ENCODE measurements around the gene NRP1. TPM values are rescaled to one million over a fixed set of nuclear protein-coding genes. Genes with fewer than 3 reads are reported as not detected.

Gene NRP1
- total RNA-seq, 1 experiment from 2014 or later = 31.7 TPM

DNA sequence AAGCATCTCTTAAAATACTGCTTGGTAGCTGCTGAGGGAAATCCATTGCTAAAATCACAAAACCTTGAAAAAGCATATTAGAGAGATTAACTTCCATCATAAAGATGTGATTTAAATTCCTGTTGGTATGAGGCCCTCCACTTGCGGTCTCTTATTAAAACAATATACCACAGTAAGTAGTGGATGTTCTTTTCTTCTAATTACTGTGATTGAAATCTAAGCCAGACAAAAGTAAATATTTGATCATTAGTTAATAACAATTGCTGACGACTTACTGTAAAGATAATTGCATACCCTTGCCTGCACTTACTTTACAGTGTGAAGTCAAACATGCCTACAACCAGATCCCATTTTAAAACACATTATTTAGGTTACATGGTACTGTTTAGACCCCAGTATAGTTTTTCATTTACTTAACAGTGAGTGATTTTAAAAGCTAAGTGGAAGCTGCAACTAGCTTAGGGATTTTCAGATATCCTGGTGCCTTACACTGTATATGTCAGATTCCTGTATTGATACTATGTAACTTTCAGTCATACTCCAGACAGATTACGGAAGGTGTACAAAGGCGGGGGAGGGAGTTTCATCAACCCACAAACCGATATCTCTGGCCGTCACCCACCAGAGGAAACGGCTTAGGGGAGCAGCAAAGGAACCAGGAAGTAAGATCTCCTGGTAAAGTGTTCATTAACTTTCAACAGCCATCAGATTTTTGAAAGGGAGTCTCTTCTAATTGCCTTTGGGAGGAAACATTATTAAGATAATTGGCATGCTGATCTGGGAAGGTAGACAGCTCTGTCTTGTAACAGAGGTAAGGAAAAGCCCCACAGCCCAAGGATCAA is 986 bp downstream of the NRP1 start:
- Histone ChIP-seq H3K27ac (ENCODE audit: low read depth, low read length, poor library complexity, severe bottlenecking) (peak overlapping the region; percentile 47), H3K4me3 (ENCODE audit: low read depth, low read length, poor library complexity, severe bottlenecking) (peak overlapping the region; percentile 64), H3K9me3 (ENCODE audit: low read depth, low read length, poor library complexity, severe bottlenecking) (no peaks in the 10 kb centered on the region), H3K4me1 (ENCODE audit: insufficient read depth, low read length, poor library complexity, severe bottlenecking) (peaks cover 36% of the 10 kb centered on the region), H3K36me3 (ENCODE audit: insufficient read depth, low read length, poor library complexity, severe bottlenecking) (no peaks in the 10 kb centered on the region), H3K27me3 (replicated peaks; ENCODE audit: insufficient read depth, low read depth, low read length, poor library complexity) (no peaks in the 10 kb centered on the region)
- intact Hi-C loops (cut with micrococcal nuclease; ENCODE audit: unreplicated experiment) = loop anchor here (10.0 kb wide), 3 partner anchors 421 to 1061 kb away; no protein-coding TSS in a partner anchor
- ChIA-PET CTCF (interaction anchor here (0.5 to 2.5 kb wide), 2 partner anchors 61 to 140 kb away, joined by 3 to 10 read pairs; no protein-coding TSS in a partner anchor), POLR2A (ENCODE audit: low non-redundant PET) (no interaction called here)
- TF ChIP-seq, protein P1, sequence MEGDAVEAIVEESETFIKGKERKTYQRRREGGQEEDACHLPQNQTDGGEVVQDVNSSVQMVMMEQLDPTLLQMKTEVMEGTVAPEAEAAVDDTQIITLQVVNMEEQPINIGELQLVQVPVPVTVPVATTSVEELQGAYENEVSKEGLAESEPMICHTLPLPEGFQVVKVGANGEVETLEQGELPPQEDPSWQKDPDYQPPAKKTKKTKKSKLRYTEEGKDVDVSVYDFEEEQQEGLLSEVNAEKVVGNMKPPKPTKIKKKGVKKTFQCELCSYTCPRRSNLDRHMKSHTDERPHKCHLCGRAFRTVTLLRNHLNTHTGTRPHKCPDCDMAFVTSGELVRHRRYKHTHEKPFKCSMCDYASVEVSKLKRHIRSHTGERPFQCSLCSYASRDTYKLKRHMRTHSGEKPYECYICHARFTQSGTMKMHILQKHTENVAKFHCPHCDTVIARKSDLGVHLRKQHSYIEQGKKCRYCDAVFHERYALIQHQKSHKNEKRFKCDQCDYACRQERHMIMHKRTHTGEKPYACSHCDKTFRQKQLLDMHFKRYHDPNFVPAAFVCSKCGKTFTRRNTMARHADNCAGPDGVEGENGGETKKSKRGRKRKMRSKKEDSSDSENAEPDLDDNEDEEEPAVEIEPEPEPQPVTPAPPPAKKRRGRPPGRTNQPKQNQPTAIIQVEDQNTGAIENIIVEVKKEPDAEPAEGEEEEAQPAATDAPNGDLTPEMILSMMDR (conservative IDR thresholded peaks at IDR 0.05; ENCODE audit: low read depth, low read length) = no peak
- no peak for TF ChIP-seq EZH2 (IDR thresholded peaks at IDR 0.05; ENCODE audit: borderline replicate concordance, low read depth, low read length, poor library complexity, severe bottlenecking)
- no TSS peak for BruUV-seq (replicated peaks)
- DNase-seq (ENCODE audit: low spot score) = no peak

DNA sequence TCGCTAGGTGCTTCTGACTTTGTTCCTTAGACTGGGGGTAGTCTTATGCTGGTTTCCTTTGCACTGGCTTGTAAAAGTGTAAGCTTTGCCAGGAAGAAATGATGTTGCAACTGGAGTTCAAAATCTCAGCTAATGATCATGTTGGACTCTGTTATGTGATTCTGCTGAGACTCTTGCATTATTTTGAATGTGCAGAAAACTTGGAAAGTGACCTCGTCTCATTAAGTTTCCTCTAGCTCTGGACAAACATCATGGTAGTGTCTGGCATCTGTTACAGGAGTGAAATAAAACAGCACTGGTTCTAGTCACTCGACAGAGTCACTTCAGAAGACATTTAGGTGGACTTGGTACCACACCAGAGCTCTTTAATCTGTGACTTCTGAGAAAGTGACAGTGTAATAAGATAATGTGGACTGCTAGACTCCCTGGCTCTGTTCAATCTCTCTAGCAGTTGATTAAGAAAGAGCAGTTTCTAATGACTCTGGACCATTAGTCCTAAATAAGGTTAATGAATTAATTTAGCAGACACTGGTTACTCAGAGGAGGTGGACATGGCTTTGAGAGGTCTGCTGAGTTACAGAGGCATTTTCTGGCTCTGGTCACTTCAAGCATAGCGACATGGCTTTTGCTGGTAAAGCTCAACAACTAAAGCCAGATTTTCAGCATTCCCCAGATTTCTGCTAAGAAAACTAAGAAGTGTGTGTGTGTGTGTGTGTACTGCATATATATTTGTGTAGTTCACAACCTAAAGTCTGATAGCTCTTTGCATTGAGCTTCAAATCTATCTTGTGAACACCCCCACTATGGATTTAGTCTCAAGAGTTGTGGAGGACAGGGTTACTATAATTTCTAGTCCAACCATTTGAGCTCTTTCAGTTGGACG is 2.0 kb downstream of the NRP1 start:
- no peak overlapping the region for H3K27ac ChIP-seq (ENCODE audit: low read depth, low read length, poor library complexity, severe bottlenecking)
- no peaks in the 10 kb centered on the region for H3K36me3 ChIP-seq (ENCODE audit: insufficient read depth, low read length, poor library complexity, severe bottlenecking)
- intact Hi-C loops (cut with micrococcal nuclease; ENCODE audit: unreplicated experiment) = loop anchor here (10.0 kb wide), 3 partner anchors 422 to 1062 kb away; no protein-coding TSS in a partner anchor
- no TSS peak for BruUV-seq (replicated peaks)
- CTCF ChIA-PET = interaction anchor here (0.5 to 1.1 kb wide), 2 partner anchors 216 to 1331 kb away, joined by 3 to 4 read pairs; no protein-coding TSS in a partner anchor
- H3K27me3 ChIP-seq (replicated peaks; ENCODE audit: insufficient read depth, low read depth, low read length, poor library complexity) = no peaks in the 10 kb centered on the region
- peaks cover 39% of the 10 kb centered on the region for H3K4me1 ChIP-seq (ENCODE audit: insufficient read depth, low read length, poor library complexity, severe bottlenecking)
- H3K4me3 ChIP-seq (ENCODE audit: low read depth, low read length, poor library complexity, severe bottlenecking) = peak overlapping the region; percentile 64
- POLR2A ChIA-PET (ENCODE audit: low non-redundant PET) = interaction anchor here (0.6 kb wide), 1 partner anchor 1148 kb away, joined by 3 read pairs; no protein-coding TSS in a partner anchor
- DNase-seq (ENCODE audit: low spot score) = no peak
- TF ChIP-seq, protein P1 (conservative IDR thresholded peaks at IDR 0.05; ENCODE audit: low read depth, low read length) = no peak
- TF ChIP-seq EZH2 (IDR thresholded peaks at IDR 0.05; ENCODE audit: borderline replicate concordance, low read depth, low read length, poor library complexity, severe bottlenecking) = no peak
- H3K9me3 ChIP-seq (ENCODE audit: low read depth, low read length, poor library complexity, severe bottlenecking) = no peaks in the 10 kb centered on the region

DNA sequence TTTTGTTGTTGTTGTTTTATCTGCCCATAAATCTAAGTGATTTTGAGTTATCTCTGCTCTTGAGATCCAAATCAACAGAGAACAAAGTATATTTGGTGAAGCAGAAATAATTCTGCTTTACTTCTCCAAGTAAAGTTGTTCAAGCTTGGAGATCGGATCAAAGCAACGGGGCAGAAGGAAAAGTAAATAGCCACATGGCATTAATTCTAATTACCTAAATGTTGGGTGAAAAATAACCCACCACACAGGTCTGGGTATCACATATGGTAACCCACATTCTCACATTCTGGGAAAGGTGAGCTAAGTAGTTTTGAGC is 3.1 kb downstream of the NRP1 start:
- no peak for DNase-seq (ENCODE audit: low spot score)
- Histone ChIP-seq H3K4me3 (ENCODE audit: low read depth, low read length, poor library complexity, severe bottlenecking) (peak overlapping the region; percentile 64), H3K9me3 (ENCODE audit: low read depth, low read length, poor library complexity, severe bottlenecking) (no peaks in the 10 kb centered on the region), H3K27me3 (replicated peaks; ENCODE audit: insufficient read depth, low read depth, low read length, poor library complexity) (no peaks in the 10 kb centered on the region), H3K27ac (ENCODE audit: low read depth, low read length, poor library complexity, severe bottlenecking) (no peak overlapping the region), H3K4me1 (ENCODE audit: insufficient read depth, low read length, poor library complexity, severe bottlenecking) (peaks cover 42% of the 10 kb centered on the region), H3K36me3 (ENCODE audit: insufficient read depth, low read length, poor library complexity, severe bottlenecking) (no peaks in the 10 kb centered on the region)
- intact Hi-C loops (cut with micrococcal nuclease; ENCODE audit: unreplicated experiment) = loop anchor here (2.0 to 10.0 kb wide), 5 partner anchors 215 to 1063 kb away; no protein-coding TSS in a partner anchor
- TF ChIP-seq, protein P1 (conservative IDR thresholded peaks at IDR 0.05; ENCODE audit: low read depth, low read length) = no peak
- no peak for TF ChIP-seq EZH2 (IDR thresholded peaks at IDR 0.05; ENCODE audit: borderline replicate concordance, low read depth, low read length, poor library complexity, severe bottlenecking)
- CTCF ChIA-PET = no interaction called here
- BruUV-seq (replicated peaks) = no TSS peak
- POLR2A ChIA-PET (ENCODE audit: low non-redundant PET) = no interaction called here
